Activated naive CD4-positive, alpha-beta T cell treated with Interleukin-2 at 50 U/mL for 16 hours (primary cell): ENCODE results near the gene SIPA1L3.
A peak's percentile ranks its signal among the peaks of the same experiment; 100 is the strongest.

Source experiments
- DNase-seq: peaks from one replicate; pipeline ENCODE4 v3.0.0-alpha.2; 2020

The SIPA1L3 gene

GRCh38 chr19:38076337-38076736, 169.3 kb downstream of the SIPA1L3 start:
- DNase-seq, result no peak

DNA sequence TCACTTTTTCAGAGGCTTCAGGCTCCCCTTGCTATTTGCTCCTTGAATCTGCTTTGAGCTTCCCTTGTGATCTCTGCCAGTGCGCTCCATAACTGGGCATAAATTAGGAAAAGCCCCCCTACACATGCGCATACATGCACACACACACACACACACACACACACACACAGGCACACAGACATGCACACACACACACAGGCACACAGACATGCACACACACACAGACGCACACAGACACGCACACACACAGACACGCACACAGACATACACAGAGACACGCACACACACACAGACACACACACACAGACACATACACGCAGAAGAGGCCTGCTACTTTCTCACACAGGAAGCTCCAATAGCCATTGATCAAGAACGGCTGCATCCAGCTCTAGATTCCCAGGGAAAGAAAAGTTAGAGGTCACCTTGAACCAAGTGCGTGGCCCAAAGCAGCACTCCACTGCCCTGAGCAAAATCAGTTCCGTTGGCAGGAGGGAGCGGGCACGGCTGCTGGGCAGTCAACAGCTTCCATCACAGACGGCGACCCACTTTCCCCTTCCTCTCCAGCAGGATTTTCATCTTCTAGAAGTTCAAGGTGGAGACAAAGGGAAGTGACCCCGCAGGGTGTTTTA, 171.4 kb downstream of the SIPA1L3 start:
- DNase-seq, result no peak

GRCh38 chr19:38079926-38080380, 172.9 kb downstream of the SIPA1L3 start:
- DNase-seq, result no peak

DNA sequence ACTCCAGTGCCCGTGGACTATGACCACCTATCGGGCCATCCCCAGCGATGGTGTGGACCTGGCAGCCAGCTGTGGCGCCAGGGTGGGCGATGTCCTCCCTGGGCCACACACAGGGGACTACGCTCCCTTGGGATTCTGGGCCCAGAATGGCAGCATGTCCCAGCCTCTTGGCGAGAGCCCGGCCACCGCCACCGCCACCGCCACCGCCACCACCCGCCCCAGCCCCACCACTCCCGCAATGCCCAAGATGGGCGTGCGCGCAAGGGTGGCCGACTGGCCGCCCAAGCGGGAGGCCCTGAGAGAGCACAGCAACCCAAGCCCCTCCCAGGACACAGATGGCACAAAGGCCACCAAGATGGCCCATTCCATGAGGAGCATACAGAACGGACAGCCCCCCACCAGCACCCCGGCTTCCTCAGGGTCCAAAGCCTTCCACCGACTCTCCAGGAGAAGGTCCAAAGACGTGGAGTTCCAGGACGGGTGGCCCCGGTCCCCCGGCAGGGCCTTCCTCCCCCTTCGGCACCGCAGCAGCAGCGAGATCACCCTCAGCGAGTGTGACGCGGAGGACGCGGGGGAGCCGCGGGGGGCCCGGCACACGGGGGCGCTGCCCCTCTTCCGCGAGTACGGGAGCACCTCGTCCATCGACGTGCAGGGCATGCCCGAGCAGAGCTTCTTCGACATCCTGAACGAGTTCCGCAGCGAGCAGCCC, 174.7 kb downstream of the SIPA1L3 start:
- no peak for DNase-seq

DNA sequence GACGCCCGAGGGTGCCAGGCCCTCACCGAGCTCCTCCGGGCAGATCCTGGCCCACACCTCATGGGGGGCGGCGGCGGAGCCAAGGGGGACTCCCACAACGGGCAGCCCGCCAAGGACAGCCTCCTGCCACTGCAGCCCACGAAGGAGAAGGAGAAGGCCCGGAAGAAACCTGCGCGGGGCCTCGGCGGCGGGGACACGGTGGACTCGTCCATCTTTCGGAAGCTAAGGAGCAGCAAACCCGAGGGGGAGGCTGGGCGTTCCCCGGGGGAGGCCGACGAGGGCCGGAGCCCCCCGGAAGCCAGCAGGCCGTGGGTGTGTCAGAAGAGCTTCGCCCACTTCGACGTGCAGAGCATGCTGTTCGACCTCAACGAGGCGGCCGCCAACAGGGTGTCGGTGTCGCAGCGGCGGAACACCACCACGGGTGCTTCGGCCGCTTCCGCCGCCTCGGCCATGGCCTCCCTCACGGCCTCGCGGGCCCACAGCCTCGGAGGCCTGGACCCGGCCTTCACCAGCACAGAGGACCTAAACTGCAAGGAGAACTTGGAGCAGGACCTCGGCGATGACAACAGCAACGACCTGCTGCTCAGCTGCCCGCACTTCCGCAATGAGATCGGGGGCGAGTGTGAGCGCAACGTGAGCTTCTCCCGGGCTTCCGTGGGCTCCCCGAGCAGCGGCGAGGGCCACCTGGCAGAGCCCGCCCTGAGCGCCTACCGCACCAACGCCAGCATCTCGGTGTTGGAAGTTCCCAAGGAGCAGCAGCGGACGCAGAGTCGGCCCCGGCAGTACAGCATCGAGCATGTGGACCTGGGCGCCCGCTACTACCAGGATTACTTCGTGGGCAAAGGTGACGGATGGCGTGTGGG, 175.5 kb downstream of the SIPA1L3 start:
- DNase-seq, result no peak

- no peak for DNase-seq
Measured at GRCh38 chr19:38084196-38084595, 177.2 kb downstream of the SIPA1L3 start.

DNA sequence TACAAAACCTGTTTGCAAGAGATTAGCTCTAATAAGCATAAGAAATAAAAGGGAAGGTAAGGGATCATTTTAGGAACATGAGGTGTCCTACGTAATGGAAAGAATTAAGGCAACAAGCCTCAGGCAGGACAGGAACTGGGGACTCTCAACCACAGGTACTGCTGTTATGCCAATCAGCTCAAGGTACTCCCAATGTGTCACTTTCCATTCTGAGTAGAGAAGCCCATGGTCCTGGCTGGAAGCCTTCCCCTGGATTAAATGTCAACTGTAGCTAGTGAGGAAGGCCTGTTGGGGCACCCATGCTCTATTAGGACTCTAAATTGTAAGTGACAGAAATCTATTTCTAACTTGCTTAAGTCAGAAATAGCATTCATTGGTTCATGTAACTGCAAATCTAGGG, 182.4 kb downstream of the SIPA1L3 start:
- DNase-seq, result no peak

GRCh38 chr19:38093154-38093553, 186.1 kb downstream of the SIPA1L3 start:
- DNase-seq, result no peak

DNA sequence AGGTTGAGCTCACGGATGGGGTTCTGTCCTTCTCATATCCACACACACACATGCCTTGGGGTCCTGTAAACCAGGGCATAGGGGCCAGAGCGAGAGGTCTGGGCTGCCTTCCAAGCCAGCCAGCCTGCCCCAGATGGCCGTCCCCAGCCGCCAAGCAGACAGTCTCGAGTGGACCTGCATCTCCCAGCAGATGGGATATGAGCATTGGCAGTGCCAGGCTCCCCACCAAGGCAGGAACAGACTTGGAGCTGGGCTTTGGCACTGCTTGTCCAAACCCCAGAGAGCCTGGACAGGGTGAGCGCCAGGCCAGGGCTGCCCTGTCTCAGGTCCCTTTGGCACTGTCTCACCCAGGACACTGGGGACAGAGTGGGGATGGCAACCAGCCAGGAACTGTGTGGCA, 186.6 kb downstream of the SIPA1L3 start:
- no peak for DNase-seq

GRCh38 chr19:38095411-38096308, 188.7 kb downstream of the SIPA1L3 start:
- peak; percentile 54 for DNase-seq

- no peak for DNase-seq
Measured at GRCh38 chr19:38099966-38100365, 193.0 kb downstream of the SIPA1L3 start.

DNA sequence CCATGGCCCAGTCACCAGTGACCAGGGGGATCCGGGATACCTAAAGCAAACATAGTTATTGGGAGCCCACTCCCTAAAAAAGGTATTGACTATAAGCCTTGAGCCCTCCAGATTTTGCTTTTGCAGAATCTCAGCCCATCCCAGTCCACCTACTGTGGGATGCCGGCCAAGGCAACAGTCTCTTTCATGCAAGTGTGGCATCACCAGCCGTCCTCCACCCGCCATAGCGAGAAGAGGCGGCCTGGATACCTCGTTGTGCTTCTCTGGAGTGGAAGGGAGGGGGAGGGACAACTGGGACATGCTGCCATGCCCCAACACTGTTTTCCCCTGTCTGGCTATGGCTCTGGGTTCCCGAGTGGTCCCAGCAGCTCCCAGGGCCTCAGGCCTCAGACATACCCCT, 193.6 kb downstream of the SIPA1L3 start:
- DNase-seq, result no peak

- DNase-seq, result no peak
Measured at GRCh38 chr19:38101723-38102122, 194.7 kb downstream of the SIPA1L3 start.

DNA sequence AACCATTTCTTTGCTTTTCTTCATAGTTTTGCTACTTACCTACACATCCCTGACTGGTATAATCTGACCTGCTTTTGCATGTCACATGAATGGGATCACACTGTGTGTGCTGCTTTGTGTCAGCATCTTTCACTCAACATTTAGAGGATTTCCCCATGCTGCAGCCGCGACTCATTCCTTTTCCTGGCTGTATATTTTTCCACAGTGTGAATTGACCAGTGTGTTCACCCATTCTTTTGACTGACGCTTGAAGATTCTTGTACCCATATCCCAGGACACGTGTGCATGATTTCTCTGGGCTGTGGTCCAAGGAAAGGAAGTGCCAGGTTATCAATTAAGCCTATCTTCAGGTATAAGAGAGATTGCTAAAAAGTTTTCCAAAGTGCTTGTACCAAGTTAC, 198.6 kb downstream of the SIPA1L3 start:
- DNase-seq, result no peak

DNA sequence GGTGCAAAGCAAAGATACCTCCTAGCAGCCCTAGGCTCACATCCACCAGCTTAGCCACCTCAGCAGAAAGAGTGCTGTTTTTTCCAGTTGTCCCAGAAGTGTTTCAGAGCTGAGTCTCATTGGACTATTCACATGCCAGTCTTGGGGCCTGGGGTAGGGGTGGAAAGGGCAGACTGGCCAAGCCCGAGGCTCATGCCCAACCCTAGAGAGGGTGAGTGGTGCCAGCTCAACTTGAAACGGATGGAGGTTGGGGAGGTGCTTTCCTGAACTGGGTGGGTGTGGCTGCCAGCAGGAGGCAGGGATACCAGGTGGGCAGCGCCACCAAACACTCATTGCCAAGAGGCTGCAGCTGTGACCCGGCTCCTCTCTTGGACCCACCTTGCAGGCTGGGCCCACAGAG, 200.1 kb downstream of the SIPA1L3 start:
- DNase-seq, result no peak

GRCh38 chr19:38111898-38112297, 204.9 kb downstream of the SIPA1L3 start:
- DNase-seq, result no peak

DNA sequence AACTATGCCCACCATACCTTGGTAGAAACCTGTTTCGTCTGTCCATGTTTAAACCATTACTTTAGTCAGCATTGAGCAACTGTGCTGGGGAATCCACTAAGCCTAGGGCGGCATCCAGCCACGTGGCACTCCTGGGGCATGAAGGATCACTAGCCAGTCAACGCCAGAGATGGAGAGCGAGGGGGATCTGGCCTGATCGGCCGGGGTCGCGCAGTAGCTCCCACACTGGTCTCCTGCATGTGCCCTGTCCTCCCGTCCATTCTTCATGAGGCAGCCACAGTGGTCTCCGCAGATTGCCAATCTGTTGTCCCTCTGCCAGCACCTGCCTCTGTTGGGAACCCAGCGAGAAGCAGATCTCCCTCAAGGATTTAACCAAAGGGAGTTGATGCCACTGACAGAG, 207.6 kb downstream of the SIPA1L3 start:
- no peak for DNase-seq

- DNase-seq, result no peak
Measured at GRCh38 chr19:38115271-38115802, 208.3 kb downstream of the SIPA1L3 start.

DNA sequence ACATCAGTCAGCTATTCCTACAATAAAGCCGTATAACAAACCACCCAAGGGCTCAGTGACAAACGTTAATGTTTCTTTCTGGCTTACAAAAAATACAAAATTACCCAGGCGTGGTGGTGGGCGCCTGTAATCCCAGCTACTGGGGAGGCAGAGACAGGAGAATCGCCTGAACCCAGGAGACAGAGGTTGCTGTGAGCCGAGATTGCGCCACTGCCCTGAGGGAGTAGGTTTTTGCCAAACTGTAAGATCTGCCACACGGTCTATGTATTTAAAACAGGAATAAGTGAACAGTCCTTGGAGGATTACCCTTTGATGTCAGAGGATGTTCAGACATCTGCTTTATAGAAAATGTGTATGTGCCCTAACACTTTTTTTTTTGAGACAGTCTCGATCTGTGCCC, 211.2 kb downstream of the SIPA1L3 start:
- DNase-seq, result no peak

GRCh38 chr19:38120471-38121025, 213.5 kb downstream of the SIPA1L3 start:
- DNase-seq, result no peak

GRCh38 chr19:38122402-38123093, 215.5 kb downstream of the SIPA1L3 start:
- DNase-seq, result no peak
